Neutrophil (primary cell): Measurements from ENCODE around the gene PATE3.

ENCODE experiments used
- H3K27ac ChIP-seq: fragments of 200-600 bp; sonication (generic); 2 replicates; pipeline ENCODE4 v1.5.1; 2016; ENCODE audit warnings: mild to moderate bottlenecking, moderate library complexity
- H3K27me3 ChIP-seq: fragments of 200-600 bp; sonication (generic); 2 replicates; pipeline ENCODE4 v1.6.0; 2016; ENCODE audit warnings: mild to moderate bottlenecking
- H3K36me3 ChIP-seq: fragments of 200-600 bp; sonication (generic); 2 replicates; pipeline ENCODE4 v1.5.1; 2017
- H3K4me1 ChIP-seq, 2 experiments: fragments of 200-600 bp in 1 of 2; sonication (generic) in 1 of 2; 1 replicate in 1 of 2; 2 replicates in 1 of 2; pipeline versions ENCODE4 v1.5.1 to v1.6.1; 2013 to 2016; ENCODE audit warnings: low read depth in 1 of 2, low read length in 1 of 2, mild to moderate bottlenecking in 1 of 2, moderate library complexity in 1 of 2; ENCODE audit not compliant: control insufficient read depth in 1 of 2, insufficient read depth in 1 of 2
- H3K4me3 ChIP-seq, 2 experiments: fragments of 200-600 bp in 1 of 2; sonication (generic) in 1 of 2; 1 replicate in 1 of 2; 2 replicates in 1 of 2; pipeline ENCODE4 v1.5.1; 2013 to 2016; ENCODE audit warnings: low read depth in 1 of 2, low read length in 1 of 2, mild to moderate bottlenecking in 1 of 2, moderate library complexity in 1 of 2
- H3K9me3 ChIP-seq: fragments of 200-600 bp; sonication (generic); 2 replicates; pipeline ENCODE4 v1.5.1; 2016
- TF ChIP-seq, protein P1 (sequence below): fragments of 200-600 bp; sonication (generic); IDR thresholded peaks from 2 replicates; pipeline ENCODE4 v1.5.1; 2016; ENCODE audit warnings: antibody characterized with exemption

PATE3 gene, protein sequence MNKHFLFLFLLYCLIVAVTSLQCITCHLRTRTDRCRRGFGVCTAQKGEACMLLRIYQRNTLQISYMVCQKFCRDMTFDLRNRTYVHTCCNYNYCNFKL

DNA sequence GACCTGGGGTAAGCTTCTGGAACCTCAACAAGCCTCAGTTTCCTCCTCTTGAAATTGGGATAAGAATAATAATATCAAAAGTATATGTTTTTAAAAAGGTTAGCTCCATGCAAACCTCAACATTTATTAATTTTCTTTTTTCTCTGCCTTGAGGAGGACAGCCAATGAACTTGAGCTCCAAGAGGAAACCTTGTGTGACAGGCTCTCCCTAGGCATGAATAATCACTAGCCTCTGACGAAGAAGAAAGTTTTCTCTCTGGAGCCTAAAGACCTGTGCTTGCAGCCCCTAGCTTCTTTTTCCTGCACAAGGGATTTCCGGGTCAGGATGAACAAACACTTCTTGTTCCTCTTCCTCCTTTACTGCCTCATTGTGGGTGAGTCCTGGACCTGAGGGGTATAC, at the start of gene PATE3:
Gene PATE3, plus strand, starts transcription at position 301 of the 400 bp plus-strand sequence. Its CDS starts 25 bp downstream, at position 326.
- Histone ChIP-seq H3K27ac (no peak within 1 kb of the TSS), H3K4me1 (no peaks in the 10 kb centered on the region), H3K36me3 (no peaks in the 10 kb centered on the region), H3K27me3 (no peaks in the 10 kb centered on the region), H3K9me3 (no peaks in the 10 kb centered on the region), H3K4me3 (no peak within 1 kb of the TSS)
- TF ChIP-seq, protein P1, sequence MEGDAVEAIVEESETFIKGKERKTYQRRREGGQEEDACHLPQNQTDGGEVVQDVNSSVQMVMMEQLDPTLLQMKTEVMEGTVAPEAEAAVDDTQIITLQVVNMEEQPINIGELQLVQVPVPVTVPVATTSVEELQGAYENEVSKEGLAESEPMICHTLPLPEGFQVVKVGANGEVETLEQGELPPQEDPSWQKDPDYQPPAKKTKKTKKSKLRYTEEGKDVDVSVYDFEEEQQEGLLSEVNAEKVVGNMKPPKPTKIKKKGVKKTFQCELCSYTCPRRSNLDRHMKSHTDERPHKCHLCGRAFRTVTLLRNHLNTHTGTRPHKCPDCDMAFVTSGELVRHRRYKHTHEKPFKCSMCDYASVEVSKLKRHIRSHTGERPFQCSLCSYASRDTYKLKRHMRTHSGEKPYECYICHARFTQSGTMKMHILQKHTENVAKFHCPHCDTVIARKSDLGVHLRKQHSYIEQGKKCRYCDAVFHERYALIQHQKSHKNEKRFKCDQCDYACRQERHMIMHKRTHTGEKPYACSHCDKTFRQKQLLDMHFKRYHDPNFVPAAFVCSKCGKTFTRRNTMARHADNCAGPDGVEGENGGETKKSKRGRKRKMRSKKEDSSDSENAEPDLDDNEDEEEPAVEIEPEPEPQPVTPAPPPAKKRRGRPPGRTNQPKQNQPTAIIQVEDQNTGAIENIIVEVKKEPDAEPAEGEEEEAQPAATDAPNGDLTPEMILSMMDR, result no peak

DNA sequence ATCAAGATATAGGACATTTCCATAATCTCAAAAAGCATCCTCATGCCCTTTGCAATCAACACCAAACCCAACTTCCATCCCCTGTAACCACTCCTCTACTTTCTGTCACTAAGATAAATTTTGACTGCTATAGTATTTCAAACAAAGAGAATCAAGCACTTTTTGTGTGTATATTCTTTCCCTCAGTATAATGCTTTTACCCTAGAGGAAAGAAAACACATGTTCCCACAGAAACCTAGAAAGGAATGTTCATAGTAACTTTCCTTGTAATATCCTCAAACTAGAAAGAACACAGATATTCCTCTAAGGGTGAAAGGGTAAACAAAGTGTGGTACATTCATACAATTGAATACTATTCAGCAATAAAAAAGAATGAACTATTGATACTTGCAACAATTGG, 47.3 kb upstream of the PATE3 start:
- H3K9me3 ChIP-seq, result no peaks in the 10 kb centered on the region

DNA sequence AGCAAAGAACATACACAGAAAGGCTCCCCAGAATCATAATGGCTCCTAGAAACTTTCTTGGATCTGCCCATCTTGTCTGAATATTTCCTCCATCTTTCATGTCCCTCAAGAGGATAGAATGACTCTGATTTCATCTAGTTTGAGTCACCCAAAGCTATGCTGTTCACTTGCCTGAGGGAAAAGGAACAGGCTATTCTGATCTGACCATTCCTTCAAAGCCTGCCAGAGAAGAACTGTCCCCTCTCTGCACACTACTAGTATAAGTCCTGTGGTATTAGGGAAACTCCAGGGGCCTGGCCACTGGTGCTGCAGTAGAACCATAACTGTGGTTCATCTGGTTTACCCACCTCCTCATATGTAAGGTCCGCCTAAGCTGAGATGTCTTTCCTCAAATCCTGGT, 44.2 kb upstream of the PATE3 start:
- TF ChIP-seq, protein P1, result no peak
- no peaks in the 10 kb centered on the region for H3K36me3 ChIP-seq
- H3K4me3 ChIP-seq, result no peak overlapping the region
- no peaks in the 10 kb centered on the region for H3K9me3 ChIP-seq
- no peak overlapping the region for H3K27ac ChIP-seq
- H3K4me1 ChIP-seq, result no peaks in the 10 kb centered on the region
- no peaks in the 10 kb centered on the region for H3K27me3 ChIP-seq

More for the DNA sequence above, 47.3 kb upstream of the PATE3 start:
- H3K27me3 ChIP-seq, result no peaks in the 10 kb centered on the region
- no peak overlapping the region for H3K4me3 ChIP-seq
- TF ChIP-seq, protein P1, result no peak
- H3K4me1 ChIP-seq, result no peaks in the 10 kb centered on the region
- H3K36me3 ChIP-seq, result no peaks in the 10 kb centered on the region
- no peak overlapping the region for H3K27ac ChIP-seq

DNA sequence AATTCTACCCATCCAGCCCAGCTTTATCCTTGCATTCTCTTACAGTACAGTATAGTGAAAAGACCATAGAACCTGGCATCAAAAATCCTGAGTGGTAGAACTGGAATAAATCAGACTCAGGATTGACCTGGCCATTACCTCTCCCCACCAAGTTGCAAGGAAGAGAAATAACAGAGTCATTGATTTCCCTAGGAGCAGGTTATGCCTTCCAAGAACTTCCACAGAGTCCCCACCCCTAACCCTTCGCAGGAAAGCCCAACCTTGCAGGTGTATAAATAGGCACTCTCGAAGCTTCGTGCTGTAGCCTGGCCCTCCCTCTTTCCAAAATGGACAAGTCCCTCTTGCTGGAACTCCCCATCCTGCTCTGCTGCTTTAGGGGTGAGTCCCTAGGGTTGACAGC, 41.9 kb upstream of the PATE3 start, which contains the start of gene PATE1:
Gene PATE1, plus strand, starts transcription at position 301 of the 400 bp plus-strand sequence. Its CDS starts 26 bp downstream, at position 327.
- Histone ChIP-seq H3K9me3 (no peaks in the 10 kb centered on the region), H3K36me3 (no peaks in the 10 kb centered on the region), H3K27me3 (no peaks in the 10 kb centered on the region), H3K4me1 (no peaks in the 10 kb centered on the region), H3K27ac (no peak within 1 kb of the TSS), H3K4me3 (no peak within 1 kb of the TSS)
- TF ChIP-seq, protein P1, result no peak

DNA sequence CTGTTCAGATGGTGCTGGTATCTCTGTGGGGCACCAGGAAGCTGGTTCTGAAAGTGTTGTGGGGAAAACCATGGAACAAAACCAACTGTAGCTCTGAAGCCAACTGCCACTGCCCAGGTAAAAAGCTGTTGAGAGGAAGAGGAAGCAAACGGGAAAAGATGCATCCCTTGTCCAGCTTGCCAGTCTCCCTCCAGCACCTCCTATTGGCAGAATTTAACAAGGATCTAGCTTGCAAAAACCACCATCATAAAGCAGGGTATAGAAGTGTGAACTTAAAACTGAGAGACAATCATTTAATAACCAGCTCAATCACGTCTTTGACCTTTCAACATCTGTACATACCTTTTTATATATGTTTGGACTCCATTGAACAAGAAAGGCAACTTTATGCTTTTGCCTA, 37.3 kb upstream of the PATE3 start:
- TF ChIP-seq, protein P1, result no peak
- Histone ChIP-seq H3K27me3 (no peaks in the 10 kb centered on the region), H3K27ac (no peak overlapping the region), H3K9me3 (no peaks in the 10 kb centered on the region), H3K36me3 (no peaks in the 10 kb centered on the region), H3K4me3 (no peak overlapping the region), H3K4me1 (no peaks in the 10 kb centered on the region)
